ENCODE data around the gene HOXB3.

The HOXB3 gene

DNA sequence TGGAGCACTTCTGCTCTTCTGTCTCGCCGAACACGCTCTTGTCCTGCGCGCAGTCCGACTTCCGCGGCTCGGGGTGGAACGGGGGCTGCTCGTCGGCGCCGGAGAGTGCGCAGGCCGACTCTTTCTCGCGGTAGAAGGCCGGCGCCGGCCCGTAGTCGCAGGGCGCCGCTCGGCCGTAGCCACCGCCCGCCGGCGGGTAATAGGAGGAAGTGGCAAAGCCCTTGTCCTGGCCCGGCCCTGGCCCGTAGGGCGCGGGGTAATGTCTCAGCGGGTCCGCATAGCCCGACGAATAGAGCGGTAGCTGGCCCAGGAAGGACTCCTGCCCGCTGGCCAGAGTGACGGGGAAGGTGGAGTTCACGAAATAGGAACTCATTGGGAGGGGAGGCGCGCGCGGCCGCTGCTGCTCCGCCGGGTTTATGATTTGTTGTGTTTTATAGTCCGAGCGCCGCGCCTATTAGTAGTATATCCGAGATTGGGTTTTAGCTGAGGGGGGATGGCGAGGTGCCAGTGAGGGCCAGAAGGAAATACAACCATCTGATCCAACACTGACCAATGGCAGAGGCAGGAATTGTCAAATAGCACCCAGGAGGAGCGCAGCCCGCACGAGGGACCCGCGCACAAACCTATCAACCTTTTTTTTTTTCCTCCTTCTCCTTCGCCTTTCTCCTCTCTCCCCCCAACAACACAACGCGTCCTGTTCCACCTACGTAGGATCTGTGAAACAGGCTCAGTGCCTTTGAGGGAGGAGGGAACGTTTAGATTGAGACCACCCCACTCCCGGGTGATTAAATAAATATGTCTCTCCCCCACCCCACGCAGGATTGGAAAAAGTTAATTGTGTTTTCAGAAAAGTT is 8.0 kb upstream of the HOXB3 start:
- DNase-seq (ENCODE audit: low read depth, low spot score) = no peak

DNA sequence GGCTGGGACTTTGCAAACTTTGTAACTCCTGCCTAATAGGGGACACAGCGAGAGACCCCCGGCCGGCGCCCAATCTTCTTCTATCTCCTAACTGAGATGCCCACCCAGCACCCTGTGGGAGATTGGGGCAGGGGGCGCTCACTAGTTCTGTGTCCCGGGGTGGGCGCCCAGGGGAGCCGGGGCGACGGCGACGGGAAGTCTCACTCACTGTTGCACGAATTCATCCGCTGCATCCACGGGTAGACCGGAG is 7.4 kb upstream of the HOXB3 start:
- DNase-seq (ENCODE audit: low read depth, low spot score) = no peak

DNA sequence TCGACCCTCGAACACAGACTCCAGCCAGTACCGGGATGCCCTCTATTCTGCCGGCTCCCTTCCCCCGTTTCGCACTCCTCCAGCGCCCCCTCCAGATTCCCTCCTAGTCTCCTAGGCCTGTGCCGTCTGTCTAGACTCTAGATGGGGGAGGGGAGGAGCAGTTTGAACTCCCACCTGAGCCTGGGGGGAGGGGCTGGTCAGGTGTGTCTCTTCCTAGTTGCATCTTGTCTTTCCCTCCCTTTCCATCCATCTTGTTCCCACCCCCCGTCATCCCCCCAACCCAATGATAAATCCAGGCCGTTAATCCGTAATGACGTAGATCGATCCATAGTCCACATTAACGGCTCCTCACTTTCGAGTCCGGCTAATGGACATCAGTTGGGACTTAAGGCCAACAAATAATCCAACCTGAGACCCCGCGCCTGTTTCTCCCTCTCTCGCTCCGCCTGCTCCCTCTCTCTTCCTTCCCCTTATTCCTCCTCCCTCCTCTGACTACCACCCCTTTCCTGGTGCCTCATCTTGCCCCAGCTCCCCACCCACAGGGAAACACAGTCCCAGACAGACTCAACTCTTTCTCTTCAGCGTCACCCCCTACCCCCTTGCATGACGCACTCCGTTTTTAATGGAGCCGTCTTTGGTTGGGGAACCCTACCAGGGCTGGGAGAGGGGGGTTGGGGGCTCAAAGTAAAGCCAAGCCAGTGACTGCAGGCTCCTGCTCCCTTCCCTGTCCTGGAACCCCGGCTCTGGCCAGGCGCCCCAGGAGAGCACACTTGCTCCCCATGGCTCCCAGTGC is 6.9 kb upstream of the HOXB3 start:
- DNase-seq (ENCODE audit: low read depth, low spot score) = no peak

DNA sequence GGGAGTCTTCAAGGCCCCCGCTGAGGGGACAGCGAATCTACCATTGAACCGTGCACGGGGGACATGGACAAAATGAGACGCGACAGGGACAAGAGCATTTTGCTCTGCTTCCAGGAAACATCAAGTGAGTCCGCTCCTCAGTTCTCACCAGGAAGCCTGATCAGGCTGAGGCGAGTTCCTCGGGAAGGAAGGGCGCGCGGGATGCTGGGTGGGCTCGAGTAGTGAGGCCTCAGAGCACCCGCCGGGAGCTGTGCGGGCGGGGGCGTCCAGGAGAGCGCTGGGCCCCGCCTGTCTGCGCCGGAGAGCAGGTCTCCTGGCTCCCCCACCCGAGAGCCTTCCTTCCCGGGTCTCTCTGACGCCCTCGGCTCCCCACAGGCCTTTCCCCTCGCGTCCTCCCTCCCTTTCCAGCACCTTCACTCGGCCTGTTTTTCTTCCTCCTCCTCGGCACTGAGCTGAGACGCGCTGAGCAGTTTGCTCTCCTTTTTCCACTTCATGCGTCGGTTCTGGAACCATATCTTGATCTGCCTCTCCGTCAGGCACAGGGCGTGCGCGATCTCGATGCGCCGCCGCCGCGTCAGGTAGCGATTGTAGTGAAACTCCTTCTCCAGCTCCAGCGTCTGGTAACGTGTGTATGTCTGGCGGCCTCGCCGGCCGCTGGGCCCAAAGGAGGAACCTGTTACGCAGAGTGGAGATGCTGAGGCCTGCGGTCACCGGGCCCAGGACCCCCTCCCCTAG is 6.1 kb upstream of the HOXB3 start:
- no peak for DNase-seq (ENCODE audit: low read depth, low spot score)

DNA sequence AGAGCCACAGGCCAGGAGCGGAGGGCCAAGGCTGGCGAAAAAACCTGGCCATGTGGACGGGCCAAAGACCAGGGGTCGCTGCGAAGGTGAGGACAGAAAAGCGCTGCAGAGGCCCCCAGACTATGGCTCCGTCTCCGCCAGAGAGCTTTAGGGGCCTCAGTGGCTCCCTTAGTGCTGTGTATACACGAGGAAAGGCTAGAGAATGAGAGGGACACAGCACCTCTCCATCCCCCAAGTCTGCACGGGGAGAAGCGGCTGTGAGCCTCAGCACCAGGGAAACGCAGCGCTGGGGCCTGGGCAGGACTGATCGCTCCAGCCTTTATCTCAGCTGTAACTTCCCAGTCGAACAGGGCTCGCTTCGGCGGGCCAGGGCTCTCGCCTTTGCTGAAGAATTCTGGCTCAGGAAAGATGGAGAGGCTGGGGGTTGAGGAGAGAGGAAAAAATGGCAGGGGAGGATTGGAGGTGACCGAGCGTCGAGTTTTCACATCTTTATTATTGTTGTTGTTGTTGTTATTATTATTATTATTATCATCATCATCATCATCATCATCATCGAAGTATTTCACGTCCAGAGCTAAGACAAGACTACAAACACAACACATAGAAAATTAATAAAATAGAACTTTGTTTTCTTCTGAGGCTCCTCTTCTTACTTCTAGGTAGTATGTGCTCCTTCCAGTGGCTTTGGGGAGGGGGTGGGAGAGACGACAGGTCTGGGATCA is 5.4 kb upstream of the HOXB3 start:
- no peak for DNase-seq (ENCODE audit: low read depth, low spot score)

DNA sequence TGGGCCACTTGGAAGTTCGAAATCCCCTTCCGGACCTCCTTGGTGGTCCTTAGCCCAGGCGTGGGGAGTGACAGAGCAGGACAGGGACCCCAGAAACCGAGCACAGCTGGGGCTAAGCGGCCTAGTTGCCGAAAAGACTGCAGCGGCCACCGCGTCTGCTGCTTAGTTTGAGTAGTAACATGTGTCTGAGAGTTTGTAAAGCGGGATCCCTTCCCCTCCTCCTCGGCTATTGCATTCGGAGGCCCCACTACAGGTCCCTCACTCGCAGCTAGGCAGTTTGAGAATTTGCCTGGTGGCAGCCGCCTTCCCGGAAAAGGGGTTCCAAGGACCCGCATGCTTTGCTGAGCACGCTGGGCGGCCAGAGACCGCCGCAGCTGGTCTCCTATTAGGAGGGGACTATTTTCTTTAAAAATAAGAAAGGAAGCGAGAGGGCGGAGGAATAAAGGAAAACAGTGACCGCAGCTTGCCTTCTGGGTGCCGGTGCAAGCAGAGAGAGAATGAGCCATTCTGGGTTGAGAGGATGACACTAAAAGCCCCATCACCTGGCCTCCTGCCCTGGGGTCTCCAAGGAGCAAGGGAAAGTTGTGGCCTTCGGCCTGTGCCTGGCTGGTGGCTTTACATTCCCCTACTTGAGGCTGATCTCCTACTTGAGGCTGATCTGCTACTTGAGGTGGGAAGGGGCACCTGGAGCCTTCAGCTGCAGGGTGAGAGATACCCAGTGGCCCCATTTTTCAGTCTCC is 4.7 kb upstream of the HOXB3 start:
- DNase-seq (ENCODE audit: low read depth, low spot score) = no peak

DNA sequence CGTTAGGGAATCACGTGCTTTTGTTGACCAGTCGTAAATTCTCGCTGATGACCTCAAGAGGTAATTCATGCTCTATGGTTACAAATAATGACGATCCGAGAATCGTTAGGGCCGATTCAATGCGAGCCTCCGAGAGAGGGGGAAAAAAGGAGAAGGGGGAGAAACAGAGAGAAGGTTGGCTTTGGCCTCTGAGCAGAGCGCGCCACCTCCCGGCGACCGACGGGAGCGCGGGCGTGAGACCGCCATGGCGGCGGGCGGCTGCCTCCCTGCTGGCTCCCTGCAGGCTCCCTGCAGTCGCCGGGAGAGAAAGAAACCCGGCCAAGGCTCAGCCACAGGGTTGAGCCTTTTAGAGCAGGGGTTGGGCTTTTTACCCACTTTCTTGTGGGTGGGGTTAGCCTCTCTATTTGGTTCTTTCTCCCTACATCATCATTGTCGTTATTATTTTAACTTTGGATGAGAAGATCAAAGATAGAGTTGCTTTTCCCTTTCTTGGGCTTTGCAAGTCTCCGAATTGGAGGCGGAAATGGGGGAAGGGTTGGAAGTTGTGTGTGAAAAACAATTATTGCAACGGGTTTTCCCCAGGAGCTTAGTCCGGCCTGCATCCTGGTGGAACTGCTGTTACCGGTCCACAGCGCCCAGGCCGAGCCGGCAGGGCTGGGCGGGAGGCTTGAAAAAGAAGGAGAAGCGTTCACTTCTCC is 3.9 kb upstream of the HOXB3 start:
- no peak for DNase-seq (ENCODE audit: low read depth, low spot score)

DNA sequence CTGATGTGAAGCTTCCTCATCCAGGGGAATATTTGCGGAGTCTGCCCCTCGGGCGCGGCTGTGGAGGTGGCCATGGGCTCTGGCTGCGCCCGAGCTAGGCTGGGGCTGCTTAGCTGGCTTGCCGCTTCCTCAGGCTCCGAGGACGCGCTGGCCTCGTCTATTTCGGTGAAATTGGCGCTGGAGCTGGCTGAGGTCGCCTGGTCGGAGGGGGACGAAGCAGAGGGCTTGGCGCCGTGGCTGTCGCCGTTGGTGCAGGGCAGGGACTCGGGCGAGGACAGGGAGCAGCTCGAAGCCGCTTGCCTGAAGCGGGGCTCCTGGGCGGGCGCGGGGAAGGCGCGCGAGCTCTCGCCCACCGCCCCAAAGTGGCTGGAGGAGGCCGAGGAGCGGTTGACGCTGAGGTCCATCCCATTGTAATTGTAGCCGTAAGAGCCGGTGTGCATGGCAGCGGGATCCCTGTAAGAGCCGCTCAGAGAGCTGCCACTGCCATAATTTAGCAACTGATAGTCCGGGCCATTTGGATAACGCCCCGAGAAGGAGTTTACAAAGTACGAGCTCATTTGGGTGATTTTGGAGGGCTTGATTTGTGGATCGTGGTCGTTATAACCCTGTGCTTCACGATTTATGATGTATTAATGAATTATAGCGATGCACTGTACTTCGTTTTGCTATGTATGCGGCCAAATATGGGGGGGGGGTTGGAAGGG is 3.2 kb upstream of the HOXB3 start, which contains the start of gene HOXB5:
HOXB5 (minus strand) TSS at position 654 of the 704 bp plus-strand sequence; CDS start at position 557, 97 bp downstream.
- no peak for DNase-seq (ENCODE audit: low read depth, low spot score)

DNA sequence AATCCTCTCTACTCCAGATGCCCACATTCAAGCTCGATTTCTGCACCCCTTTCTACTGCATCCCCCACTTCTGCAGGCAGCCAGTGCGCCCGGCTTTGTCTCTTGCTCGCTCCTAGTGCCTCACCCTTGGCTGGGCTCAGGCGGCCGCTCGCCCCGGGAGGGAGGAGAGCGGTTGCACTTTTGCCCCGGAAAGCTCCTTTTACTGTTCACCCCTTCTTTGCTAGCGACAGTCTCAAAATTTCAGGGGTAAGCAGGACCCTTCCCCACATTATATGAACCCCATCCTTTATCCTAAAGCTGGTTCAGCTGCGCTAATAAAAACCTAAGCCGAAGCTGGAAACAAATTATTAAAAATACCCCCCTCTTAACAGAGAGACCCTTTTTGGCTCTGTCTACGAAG is 2.5 kb upstream of the HOXB3 start:
- DNase-seq (ENCODE audit: low read depth, low spot score) = no peak

DNA sequence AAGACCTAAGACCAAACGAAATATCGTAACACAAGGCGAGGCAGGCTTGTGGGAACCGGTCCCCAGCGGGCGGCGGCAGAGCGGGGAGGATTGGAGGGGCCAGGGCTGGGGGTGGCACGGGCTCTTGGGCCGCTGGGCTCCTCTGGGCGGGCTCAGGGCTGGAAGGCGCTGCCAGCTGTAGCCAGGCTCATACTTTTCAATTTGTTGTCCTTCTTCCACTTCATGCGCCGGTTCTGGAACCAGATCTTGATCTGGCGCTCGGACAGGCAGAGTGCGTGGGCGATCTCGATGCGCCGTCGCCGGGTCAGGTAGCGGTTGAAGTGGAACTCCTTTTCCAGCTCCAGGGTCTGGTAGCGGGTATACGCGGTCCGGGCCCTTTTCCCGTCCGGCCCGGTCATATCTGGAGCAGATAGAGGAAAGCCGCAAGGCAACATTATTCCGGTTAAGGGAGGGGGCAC is 2.0 kb upstream of the HOXB3 start:
- DNase-seq (ENCODE audit: low read depth, low spot score) = no peak

DNA sequence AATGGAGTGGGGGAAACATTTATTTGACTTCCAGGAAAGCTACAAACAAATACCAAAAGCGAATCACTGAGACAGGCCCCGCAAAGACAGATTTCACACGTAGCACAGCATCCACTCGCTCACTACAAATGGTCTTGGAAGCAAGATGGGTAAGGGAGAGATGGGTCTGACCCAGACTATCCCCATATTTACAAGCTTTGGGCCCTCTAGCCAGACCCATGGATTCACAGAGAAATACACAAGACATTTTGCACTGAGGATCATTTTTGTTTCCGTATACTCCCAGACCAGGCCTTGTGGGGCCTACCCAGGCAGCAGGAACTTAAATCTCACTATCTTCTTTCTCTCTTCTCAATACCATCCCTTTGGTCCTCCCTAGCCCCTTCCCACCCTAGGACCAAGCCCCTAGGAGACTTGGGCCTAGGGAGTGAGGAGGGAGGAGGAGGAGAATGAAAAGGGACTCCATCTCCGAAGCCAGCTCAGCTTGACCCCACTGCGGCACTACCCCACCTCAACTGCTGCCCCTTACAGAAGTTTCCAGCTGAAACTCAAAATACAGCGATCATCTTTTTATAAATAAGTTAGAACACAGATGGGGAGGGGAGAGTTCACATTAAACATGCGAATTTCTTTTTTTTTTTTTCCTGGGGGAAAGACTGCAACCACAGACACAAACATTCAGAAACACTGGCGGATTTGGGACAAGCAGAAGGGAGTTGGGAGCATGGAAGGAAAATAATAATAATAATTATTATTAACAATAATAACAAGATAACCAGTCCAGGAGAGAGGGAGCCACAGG is 1.4 kb upstream of the HOXB3 start:
- no peak for DNase-seq (ENCODE audit: low read depth, low spot score)

DNA sequence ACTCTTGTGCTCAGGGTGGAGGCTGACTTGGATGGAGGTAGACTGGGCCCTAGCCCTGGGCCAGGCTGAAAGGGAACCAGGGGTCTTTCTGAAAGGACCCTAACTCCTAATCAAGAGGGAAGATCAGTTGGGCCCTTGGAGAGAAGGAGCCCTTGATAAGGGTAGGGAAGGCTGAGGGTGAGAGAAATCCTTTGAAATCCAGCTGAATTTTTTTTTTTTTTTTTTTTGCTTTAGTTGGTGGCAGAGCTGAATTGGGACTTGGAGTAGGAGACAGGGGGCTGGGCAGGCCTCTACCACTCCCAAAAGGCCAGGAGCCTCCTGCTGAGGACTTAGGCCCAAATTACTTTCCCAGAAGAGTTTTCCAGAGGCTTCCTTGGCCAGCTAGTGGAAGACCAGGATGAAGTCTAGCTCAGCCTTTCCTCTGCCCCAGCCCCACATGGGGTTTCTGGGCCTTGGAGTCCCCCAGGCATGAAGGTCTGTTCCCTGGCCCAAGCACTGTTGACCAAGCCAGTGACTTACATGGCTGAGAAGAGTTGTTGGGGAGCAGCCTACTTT is 643 bp upstream of the HOXB3 start:
- DNase-seq (ENCODE audit: low read depth, low spot score) = no peak

DNA sequence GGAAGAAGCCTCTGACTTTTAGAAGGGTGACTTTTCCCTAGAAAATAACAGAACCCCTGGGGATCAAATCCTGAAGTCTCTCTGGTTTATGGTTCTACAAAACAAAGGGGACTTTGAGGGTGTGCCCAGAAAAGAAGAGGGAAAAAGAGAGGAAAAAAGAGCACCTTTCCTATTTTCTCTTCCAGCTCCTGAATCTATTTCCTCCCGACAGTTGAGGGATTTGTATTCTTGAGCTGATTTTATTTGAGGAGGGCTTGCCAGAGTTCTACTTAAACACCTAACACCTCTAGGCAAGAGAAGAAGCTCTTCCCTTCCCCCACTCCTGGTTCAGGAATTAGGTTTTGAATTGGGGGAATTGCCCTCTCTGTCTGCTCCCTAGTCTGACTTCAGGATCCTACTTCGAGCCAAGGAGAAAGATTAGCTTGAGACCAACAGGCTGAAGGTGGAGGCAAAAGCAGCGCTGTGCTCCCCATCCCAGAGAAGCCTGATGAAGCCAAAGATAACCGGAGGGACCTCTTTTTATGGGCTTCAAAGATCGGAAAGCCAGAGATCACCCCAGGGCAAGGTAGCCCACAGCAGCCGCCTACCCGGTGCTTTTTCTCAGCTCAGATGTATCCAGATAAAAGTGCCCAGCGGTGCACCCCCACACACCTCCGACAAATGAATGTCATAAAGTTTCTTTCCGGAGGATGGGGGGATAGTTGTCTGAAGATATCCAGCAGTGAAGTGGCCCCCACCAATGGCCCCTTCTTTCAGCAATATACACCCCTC is 796 bp downstream of the HOXB3 start:
- no peak for DNase-seq (ENCODE audit: low read depth, low spot score)

DNA sequence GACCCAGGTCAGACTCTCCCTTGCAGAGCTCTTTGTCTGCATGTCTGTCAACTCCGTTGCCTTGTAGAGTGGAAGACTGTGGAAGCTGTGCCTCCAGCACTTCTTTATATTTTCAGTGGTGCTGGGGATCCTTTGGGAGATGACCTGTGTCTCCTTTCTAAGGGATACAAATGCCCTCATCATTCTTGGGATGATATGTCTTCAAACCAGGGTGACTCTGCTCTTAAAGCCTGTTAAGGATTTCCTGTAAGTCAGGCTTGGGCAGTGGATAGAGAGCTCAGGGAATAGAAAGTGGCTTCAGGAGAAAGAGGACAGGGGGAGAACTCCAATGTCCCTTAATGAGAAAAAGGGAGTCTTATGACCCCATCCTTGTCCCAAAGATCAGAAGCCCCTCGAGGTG is 1.5 kb downstream of the HOXB3 start:
- no peak for DNase-seq (ENCODE audit: low read depth, low spot score)

DNA sequence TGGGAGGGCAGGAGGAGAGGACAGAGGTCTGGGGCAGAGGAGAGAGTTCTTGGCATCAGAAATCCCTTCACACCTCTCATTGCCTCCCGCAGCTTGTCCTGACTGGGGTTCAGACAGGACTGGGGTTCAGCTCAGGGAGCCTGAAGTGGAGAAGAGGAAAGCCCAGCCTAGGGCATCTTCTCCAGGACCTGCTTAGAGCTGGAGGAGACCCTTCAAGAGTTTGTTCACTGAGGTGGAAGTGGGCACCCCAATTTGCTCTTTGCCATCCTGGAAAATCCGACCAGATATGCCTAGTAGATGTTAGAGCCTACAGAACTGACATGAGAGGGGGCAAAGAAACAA is 2.0 kb downstream of the HOXB3 start:
- no peak for DNase-seq (ENCODE audit: low read depth, low spot score)

DNA sequence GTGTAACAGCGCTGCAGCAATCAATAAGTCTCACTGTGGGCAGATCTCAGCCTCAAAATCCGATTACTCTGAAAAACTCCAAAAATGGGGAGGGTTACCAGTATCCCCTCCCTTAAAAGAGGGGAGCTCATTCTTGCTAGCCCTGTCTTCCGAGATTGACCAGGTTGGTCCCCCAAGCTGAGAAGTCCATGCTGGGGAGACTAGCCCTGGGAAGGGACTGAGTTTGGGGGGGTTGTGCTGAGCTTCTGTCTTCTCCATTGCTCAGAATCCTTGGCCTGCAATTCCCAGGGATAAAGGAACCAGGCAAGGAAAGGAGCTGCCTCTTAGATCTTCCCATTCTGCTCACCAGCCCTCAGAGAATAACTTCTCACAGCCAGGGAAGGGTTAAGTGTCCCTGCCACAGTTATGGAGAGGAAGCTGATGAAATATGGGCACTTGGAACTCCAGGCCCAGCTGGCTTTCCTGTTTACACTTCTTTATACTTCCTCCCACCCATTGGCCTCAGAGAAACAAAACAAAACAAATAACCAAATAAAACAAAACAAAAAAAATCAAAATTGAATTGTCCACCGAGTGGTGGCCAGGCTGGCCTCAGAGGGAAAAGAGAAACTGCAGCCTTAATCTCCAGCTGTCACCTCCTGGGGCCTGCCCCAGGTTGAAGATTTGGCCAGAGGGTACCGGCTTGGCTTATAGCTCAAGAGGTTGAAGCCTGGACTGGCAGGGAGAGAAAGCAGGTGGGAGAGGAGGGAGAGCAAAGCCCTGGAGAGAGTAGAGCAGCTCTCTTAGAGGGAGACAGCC is 2.6 kb downstream of the HOXB3 start:
- no peak for DNase-seq (ENCODE audit: low read depth, low spot score)

All from iPS DF 19.7 (cell line).